Measurements from ENCODE around the gene KCNMB4.

DNA sequence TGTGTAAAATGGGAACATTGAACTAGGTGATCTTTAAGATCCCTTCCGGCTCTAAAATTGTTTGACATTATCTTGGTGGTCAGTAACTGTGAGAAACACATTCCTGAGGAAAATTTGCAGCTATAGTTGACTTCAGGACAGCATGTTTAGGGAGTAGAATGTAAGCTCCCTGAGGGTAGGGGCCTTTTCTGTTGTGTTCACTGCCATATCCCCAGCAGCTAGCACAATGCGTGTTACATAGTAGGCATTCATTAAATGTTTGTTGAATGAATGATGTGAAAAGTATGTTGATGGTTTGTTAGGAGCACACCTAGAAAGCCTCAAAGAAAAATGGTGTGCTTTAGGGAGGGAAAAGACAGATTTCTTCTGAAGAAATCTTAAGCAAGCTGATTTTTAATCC lies 38.5 kb upstream of the KCNMB4 start:
- TF ChIP-seq, protein P1, sequence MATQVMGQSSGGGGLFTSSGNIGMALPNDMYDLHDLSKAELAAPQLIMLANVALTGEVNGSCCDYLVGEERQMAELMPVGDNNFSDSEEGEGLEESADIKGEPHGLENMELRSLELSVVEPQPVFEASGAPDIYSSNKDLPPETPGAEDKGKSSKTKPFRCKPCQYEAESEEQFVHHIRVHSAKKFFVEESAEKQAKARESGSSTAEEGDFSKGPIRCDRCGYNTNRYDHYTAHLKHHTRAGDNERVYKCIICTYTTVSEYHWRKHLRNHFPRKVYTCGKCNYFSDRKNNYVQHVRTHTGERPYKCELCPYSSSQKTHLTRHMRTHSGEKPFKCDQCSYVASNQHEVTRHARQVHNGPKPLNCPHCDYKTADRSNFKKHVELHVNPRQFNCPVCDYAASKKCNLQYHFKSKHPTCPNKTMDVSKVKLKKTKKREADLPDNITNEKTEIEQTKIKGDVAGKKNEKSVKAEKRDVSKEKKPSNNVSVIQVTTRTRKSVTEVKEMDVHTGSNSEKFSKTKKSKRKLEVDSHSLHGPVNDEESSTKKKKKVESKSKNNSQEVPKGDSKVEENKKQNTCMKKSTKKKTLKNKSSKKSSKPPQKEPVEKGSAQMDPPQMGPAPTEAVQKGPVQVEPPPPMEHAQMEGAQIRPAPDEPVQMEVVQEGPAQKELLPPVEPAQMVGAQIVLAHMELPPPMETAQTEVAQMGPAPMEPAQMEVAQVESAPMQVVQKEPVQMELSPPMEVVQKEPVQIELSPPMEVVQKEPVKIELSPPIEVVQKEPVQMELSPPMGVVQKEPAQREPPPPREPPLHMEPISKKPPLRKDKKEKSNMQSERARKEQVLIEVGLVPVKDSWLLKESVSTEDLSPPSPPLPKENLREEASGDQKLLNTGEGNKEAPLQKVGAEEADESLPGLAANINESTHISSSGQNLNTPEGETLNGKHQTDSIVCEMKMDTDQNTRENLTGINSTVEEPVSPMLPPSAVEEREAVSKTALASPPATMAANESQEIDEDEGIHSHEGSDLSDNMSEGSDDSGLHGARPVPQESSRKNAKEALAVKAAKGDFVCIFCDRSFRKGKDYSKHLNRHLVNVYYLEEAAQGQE (IDR thresholded peaks at IDR 0.05; ENCODE audit: insufficient read depth in 1 of 2, low read depth in 2 of 2, low read length in 2 of 2) = no peak
- TF ChIP-seq TAF1 (IDR thresholded peaks at IDR 0.05; ENCODE audit: borderline replicate concordance, insufficient read depth, low read length) = no peak
- no peak for TF ChIP-seq POLR2AphosphoS5 (IDR thresholded peaks at IDR 0.05; ENCODE audit: low read depth, low read length)

All from PFSK-1 (cell line).